GM12873 (cell line): ENCODE data around the gene CCBE1.

ENCODE experiments used
- TF ChIP-seq, protein P1 (sequence below): IDR thresholded peaks from 2 replicates; pipeline ENCODE4 v1.5.1; 2012; ENCODE audit warnings: low read depth, mild to moderate bottlenecking, moderate library complexity, low read length, control low read depth; ENCODE audit not compliant: insufficient read depth; ENCODE audit errors: missing control alignments

CCBE1 gene

GRCh38 chr18:59721931-59722330 is 24.7 kb upstream of the CCBE1 start:
- TF ChIP-seq, protein P1, sequence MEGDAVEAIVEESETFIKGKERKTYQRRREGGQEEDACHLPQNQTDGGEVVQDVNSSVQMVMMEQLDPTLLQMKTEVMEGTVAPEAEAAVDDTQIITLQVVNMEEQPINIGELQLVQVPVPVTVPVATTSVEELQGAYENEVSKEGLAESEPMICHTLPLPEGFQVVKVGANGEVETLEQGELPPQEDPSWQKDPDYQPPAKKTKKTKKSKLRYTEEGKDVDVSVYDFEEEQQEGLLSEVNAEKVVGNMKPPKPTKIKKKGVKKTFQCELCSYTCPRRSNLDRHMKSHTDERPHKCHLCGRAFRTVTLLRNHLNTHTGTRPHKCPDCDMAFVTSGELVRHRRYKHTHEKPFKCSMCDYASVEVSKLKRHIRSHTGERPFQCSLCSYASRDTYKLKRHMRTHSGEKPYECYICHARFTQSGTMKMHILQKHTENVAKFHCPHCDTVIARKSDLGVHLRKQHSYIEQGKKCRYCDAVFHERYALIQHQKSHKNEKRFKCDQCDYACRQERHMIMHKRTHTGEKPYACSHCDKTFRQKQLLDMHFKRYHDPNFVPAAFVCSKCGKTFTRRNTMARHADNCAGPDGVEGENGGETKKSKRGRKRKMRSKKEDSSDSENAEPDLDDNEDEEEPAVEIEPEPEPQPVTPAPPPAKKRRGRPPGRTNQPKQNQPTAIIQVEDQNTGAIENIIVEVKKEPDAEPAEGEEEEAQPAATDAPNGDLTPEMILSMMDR, result no peak

DNA sequence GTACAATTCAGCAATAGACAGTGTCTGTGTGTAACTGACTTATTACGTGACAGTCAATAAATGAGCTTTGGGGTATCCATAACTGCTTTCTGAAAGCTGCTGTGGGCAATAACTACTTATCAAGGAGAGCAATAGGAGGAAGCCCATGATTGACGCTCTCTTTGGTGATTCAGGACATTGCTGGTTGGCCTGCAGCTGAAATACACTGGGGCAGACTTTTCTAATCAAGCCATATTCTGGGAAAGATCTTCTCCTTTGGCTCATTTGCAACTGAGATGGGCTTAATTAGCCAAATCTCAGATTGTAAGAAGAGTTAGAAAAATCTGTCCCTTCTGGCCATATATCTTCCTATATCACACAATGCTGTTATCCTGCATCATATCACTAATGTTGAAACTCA is 24.0 kb upstream of the CCBE1 start:
- TF ChIP-seq, protein P1, result no peak

DNA sequence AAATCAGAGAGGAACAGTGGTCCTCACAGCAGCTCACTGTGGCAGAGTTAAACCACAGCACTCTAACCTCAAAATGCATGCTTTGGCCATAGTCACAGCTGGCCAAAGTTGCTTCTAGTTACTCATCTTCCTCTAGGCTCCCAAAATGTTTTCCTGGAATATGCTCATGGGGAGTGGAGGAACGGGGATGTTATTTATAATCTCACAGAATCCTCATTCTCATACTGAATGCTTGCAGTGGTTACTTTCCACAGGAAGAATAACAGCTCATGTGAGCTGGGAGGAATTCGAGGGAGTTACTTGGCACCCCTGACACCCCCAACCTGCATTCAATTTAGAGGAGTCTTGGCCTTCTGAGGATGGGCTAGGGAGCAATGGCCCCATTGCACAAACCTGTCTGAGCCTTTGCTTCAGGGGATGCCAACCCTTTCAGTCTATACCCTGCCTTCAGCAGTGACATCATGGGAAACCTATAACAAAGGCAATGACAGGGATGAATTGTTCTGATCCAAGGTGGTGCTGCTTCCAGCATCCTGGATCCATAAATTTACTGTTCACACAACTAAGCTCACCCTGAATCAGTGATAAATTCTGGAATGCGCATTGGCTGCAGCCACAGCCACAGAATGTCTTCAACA is 22.4 kb upstream of the CCBE1 start:
- TF ChIP-seq, protein P1, result no peak

DNA sequence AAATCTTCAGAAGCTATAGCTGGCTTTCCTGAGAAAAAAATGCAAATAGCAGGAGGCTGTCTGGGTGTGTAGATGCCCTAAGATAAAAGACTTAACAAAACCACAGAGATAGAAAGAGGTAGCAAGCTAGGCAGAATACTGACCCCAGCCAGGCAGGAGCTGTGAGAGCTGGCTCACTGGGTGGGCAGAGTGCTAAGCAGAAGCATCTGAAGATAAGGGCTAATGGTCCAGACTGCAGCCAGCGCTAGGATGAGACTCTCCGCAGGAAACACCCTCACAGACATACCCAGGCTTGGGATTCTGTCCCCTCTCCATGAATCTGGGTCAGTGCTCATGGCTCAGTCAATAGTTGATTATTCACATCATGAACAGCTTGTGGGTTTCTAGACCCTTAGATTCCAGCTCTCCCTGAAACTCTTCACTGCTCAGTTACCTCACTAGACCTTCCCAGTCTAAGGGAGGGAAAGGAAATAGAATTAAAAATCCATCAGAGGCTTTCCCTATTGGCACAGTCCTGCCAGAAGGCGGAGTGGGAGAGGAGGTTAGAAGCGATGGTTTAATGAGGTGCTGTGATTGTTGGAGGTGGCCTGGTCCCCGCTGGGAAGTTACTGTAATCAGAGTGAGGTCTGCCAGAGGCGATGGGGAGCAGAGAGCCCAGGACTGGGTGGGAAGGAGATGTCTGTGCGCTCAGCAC is 21.4 kb upstream of the CCBE1 start:
- TF ChIP-seq, protein P1, result no peak

DNA sequence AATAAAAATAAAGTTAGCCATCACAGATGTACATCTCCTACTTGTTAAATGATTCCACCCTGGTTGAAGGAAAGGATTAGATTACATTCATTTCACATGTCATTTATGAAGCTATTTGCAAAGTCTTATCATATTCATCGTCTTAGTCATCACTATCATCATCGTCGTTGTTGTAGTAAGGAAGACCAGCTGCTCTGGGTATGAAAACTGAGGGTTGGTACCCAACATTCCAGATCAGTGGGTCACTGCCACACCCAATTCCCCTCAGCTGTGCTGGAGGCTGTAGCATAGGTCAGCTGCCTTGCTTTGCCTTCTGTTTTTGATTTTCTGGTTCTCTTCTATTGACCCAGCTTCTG is 20.9 kb upstream of the CCBE1 start:
- TF ChIP-seq, protein P1, result no peak

DNA sequence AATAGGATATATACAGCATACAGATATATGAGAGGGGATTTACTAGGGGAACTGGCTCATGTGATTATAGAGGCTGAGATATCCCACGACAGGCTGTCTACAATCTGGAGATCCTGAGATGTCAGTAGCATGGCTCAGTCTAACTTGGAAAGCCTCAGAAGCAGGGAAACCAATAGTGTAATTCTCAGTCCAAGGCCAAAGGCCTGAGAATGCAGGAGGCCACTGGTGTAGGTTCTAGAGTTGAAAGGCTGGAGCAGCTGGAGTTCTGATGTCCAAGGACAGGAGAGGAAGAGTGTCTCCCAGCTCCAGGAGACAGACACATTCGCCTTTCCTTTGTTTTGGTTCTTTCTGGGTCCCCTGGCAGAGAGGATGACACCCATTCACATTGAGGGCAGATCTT is 20.1 kb upstream of the CCBE1 start:
- TF ChIP-seq, protein P1, result no peak

- TF ChIP-seq, protein P1, result no peak
Measured at GRCh38 chr18:59715966-59716369, 18.7 kb upstream of the CCBE1 start.
